ENCODE measurements around the gene SRF. TPM values are rescaled to one million over a fixed set of nuclear protein-coding genes. Genes with fewer than 3 reads are reported as not detected.
"Not testable (repeated sequence)": the region's sequence is repeated elsewhere in the genome, so short reads cannot be mapped to it uniquely, and the experiment has no call there.

Gene SRF
- total RNA-seq, 4 donors from 2014 or later: 23.1 to 29.7 (median 26.4) TPM

- H3K27ac ChIP-seq: no peak overlapping the region
- no peak for DNase-seq
- H3K36me3 ChIP-seq: no peaks in the 10 kb centered on the region
- H3K4me3 ChIP-seq: no peak overlapping the region
- H3K4me1 ChIP-seq: no peaks in the 10 kb centered on the region
- no peaks in the 10 kb centered on the region for H3K27me3 ChIP-seq
- TF ChIP-seq, protein P1, sequence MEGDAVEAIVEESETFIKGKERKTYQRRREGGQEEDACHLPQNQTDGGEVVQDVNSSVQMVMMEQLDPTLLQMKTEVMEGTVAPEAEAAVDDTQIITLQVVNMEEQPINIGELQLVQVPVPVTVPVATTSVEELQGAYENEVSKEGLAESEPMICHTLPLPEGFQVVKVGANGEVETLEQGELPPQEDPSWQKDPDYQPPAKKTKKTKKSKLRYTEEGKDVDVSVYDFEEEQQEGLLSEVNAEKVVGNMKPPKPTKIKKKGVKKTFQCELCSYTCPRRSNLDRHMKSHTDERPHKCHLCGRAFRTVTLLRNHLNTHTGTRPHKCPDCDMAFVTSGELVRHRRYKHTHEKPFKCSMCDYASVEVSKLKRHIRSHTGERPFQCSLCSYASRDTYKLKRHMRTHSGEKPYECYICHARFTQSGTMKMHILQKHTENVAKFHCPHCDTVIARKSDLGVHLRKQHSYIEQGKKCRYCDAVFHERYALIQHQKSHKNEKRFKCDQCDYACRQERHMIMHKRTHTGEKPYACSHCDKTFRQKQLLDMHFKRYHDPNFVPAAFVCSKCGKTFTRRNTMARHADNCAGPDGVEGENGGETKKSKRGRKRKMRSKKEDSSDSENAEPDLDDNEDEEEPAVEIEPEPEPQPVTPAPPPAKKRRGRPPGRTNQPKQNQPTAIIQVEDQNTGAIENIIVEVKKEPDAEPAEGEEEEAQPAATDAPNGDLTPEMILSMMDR (IDR thresholded peaks at IDR 0.05): no peak
- no peak for TF ChIP-seq POLR2A (IDR thresholded peaks at IDR 0.05)
- no peaks in the 10 kb centered on the region for H3K9me3 ChIP-seq
Observed at GRCh38 chr6:43130429-43130828, 40.6 kb upstream of the SRF start.

- not testable (repeated sequence) for DNase-seq, H3K4me1 ChIP-seq, H3K9me3 ChIP-seq, H3K36me3 ChIP-seq, H3K27me3 ChIP-seq, H3K4me3 ChIP-seq, H3K27ac ChIP-seq
Observed at GRCh38 chr6:43131379-43131778, 39.7 kb upstream of the SRF start.

DNA sequence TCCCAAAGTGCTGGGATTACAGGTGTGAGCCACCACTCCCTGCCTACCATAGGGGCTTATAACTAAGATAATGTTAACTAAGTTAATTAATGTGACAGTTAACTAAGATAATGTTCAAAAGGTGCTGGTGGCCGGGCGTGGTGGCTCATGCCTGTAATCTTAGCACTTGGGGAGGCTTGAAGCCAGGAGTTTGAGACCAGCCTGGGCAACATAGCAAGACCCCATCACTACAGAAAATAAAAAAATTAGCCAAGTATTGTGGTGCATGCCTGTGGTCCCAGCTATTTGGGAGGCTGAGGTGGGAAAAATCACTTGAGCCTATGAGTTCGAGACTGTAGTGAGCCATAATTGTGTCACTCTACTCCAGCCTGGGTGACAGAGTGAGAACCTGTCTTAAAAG is 32.8 kb upstream of the SRF start:
- TF ChIP-seq, protein P1 (IDR thresholded peaks at IDR 0.05): no peak
- no peak for TF ChIP-seq POLR2A (IDR thresholded peaks at IDR 0.05)
- H3K27ac ChIP-seq: no peak overlapping the region
- H3K4me1 ChIP-seq: peaks cover 0 to 2% (median under 1%) of the 10 kb centered on the region in 4 donors
- no peak for DNase-seq
- H3K4me3 ChIP-seq: no peak overlapping the region
- no peaks in the 10 kb centered on the region for H3K36me3 ChIP-seq
- H3K27me3 ChIP-seq: no peaks in the 10 kb centered on the region
- no peaks in the 10 kb centered on the region for H3K9me3 ChIP-seq

GRCh38 chr6:43139973-43140372 is 31.1 kb upstream of the SRF start:
- not testable (repeated sequence) for DNase-seq, H3K4me3 ChIP-seq, H3K27me3 ChIP-seq, H3K9me3 ChIP-seq, H3K27ac ChIP-seq, H3K4me1 ChIP-seq, H3K36me3 ChIP-seq

DNA sequence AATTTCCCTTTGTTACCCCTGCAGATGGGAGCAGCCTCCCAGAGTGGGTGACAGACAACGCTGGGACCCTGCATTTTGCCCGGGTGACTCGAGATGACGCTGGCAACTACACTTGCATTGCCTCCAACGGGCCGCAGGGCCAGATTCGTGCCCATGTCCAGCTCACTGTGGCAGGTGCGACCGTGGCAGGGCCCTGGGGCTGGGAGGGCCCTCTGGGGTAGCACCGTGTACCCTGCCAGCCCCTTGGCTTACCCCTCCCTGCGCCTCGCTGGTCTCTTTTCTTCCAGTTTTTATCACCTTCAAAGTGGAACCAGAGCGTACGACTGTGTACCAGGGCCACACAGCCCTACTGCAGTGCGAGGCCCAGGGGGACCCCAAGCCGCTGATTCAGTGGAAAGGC is 29.4 kb upstream of the SRF start:
- TF ChIP-seq, protein P1 (IDR thresholded peaks at IDR 0.05): no peak
- no peak for TF ChIP-seq POLR2A (IDR thresholded peaks at IDR 0.05)
- peaks cover 0 to 9% (median 6%) of the 10 kb centered on the region in 4 donors for H3K4me1 ChIP-seq
- no peak overlapping the region for H3K27ac ChIP-seq
- no peaks in the 10 kb centered on the region for H3K27me3 ChIP-seq
- no peaks in the 10 kb centered on the region for H3K9me3 ChIP-seq
- no peaks in the 10 kb centered on the region for H3K36me3 ChIP-seq
- H3K4me3 ChIP-seq: no peak overlapping the region
- DNase-seq: no peak

GRCh38 chr6:43142101-43142500 is 29.0 kb upstream of the SRF start:
- no peak overlapping the region for H3K4me3 ChIP-seq
- peaks cover 0 to 9% (median 6%) of the 10 kb centered on the region in 4 donors for H3K4me1 ChIP-seq
- no peak for DNase-seq
- no peaks in the 10 kb centered on the region for H3K36me3 ChIP-seq
- H3K27ac ChIP-seq: no peak overlapping the region
- TF ChIP-seq POLR2A (IDR thresholded peaks at IDR 0.05): no peak
- TF ChIP-seq, protein P1 (IDR thresholded peaks at IDR 0.05): no peak
- no peaks in the 10 kb centered on the region for H3K27me3 ChIP-seq
- no peaks in the 10 kb centered on the region for H3K9me3 ChIP-seq
